MM.1S (cell line): ENCODE results near the gene NUAK1.

Source experiments
- EZH2 ChIP-seq: fragments of 300-600 bp; sonication (generic); optimal IDR thresholded peaks from 2 replicates; pipeline ENCODE3; 2017; ENCODE audit warnings: low read depth, mild to moderate bottlenecking, antibody characterized with exemption, low read length, mixed read lengths
- EZH2phosphoT487 ChIP-seq: fragments of 300-600 bp; sonication (generic); IDR thresholded peaks from 2 replicates; pipeline ENCODE4 v1.6.1; 2018; ENCODE audit warnings: antibody characterized with exemption, low read length
- TF ChIP-seq, protein P1 (sequence below): fragments of 300-600 bp; sonication (generic); IDR thresholded peaks from 2 replicates; pipeline ENCODE4 v1.5.1; 2016; ENCODE audit warnings: antibody characterized with exemption, low read length, mixed read lengths

DNA sequence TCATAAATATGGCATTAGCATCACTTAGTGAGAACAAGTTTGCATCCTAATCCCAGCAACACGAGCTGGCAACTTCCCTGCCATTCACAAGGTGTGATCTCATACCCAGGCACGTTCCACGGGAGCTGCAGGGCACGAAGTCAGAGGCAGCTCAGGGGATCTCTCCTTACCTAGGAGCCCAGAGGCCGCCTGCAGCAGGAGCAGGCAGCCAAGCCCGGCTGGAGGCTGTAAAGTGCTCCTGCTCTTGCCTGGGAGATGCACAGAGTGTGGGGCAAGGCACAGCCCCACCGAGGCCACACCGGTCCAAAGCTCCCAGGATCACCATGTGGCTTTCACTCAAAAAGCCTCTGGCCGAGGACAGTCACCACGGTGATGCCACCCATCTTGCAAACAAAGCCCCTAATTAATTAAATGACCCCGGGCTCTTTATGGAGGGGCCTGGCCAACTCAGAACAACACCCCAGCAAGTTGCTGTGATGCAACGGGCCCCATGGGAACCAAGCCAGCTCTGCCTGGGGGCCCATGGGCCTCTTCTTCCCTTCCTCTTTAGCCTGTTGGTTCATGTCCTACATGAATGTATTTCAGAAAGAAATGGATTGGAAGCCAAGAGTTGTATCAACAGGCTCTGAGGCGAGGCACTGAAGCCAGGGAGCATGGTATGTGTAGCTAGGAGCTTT, 26.5 kb downstream of the NUAK1 start:
- TF ChIP-seq, protein P1, sequence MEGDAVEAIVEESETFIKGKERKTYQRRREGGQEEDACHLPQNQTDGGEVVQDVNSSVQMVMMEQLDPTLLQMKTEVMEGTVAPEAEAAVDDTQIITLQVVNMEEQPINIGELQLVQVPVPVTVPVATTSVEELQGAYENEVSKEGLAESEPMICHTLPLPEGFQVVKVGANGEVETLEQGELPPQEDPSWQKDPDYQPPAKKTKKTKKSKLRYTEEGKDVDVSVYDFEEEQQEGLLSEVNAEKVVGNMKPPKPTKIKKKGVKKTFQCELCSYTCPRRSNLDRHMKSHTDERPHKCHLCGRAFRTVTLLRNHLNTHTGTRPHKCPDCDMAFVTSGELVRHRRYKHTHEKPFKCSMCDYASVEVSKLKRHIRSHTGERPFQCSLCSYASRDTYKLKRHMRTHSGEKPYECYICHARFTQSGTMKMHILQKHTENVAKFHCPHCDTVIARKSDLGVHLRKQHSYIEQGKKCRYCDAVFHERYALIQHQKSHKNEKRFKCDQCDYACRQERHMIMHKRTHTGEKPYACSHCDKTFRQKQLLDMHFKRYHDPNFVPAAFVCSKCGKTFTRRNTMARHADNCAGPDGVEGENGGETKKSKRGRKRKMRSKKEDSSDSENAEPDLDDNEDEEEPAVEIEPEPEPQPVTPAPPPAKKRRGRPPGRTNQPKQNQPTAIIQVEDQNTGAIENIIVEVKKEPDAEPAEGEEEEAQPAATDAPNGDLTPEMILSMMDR: no peak
- TF ChIP-seq EZH2 (no peak), EZH2phosphoT487 (no peak)
